ENCODE measurements around the gene ZNF462.

Gene ZNF462

GRCh38 chr9:106954558-106954957 is 91.6 kb downstream of the ZNF462 start:
- Histone ChIP-seq H3K4me2 (no peak overlapping the region), H3K9me3 (no peaks in the 10 kb centered on the region), H3K27me3 (no peaks in the 10 kb centered on the region), H3K27ac (no peak overlapping the region), H3K4me3 (no peak overlapping the region), H3K4me1 (no peaks in the 10 kb centered on the region), H4K20me1 (no peaks in the 10 kb centered on the region), H3K36me3 (no peaks in the 10 kb centered on the region), H3K9ac (no peak overlapping the region)
- no peak for TF ChIP-seq Cebpa-rat (IDR thresholded peaks at IDR 0.05)

- H3K9ac ChIP-seq: no peak overlapping the region
- H3K36me3 ChIP-seq: no peaks in the 10 kb centered on the region
- no peak overlapping the region for H3K27ac ChIP-seq
These were observed 92.2 kb downstream of the ZNF462 start for GRCh38 chr9:106954974-106955850.

GRCh38 chr9:106956971-106957370 is 94.0 kb downstream of the ZNF462 start:
- Histone ChIP-seq H3K4me2 (no peak overlapping the region), H3K27me3 (no peaks in the 10 kb centered on the region), H3K9me3 (no peaks in the 10 kb centered on the region), H3K4me1 (no peaks in the 10 kb centered on the region), H3K4me3 (no peak overlapping the region), H3K9ac (no peak overlapping the region), H3K27ac (no peak overlapping the region), H3K36me3 (no peaks in the 10 kb centered on the region), H4K20me1 (no peaks in the 10 kb centered on the region)
- no peak for TF ChIP-seq Cebpa-rat (IDR thresholded peaks at IDR 0.05)

More at GRCh38 chr9:106954974-106955850, 92.2 kb downstream of the ZNF462 start:
- no peak overlapping the region for H3K4me2 ChIP-seq
- H3K9me3 ChIP-seq: no peaks in the 10 kb centered on the region
- no peaks in the 10 kb centered on the region for H3K27me3 ChIP-seq
- no peaks in the 10 kb centered on the region for H4K20me1 ChIP-seq
- no peak overlapping the region for H3K4me3 ChIP-seq
- no peak for TF ChIP-seq Cebpa-rat (IDR thresholded peaks at IDR 0.05)
- no peaks in the 10 kb centered on the region for H3K4me1 ChIP-seq

- H3K4me3 ChIP-seq: no peak overlapping the region
- H3K9ac ChIP-seq: no peak overlapping the region
- no peaks in the 10 kb centered on the region for H3K27me3 ChIP-seq
- H3K4me2 ChIP-seq: no peak overlapping the region
- H4K20me1 ChIP-seq: no peaks in the 10 kb centered on the region
- no peak for TF ChIP-seq Cebpa-rat (IDR thresholded peaks at IDR 0.05)
- no peak overlapping the region for H3K27ac ChIP-seq
- no peaks in the 10 kb centered on the region for H3K36me3 ChIP-seq
- H3K9me3 ChIP-seq: no peaks in the 10 kb centered on the region
- H3K4me1 ChIP-seq: no peaks in the 10 kb centered on the region
These were observed 96.1 kb downstream of the ZNF462 start for GRCh38 chr9:106958955-106959657.

GRCh38 chr9:106960258-106960657 is 97.3 kb downstream of the ZNF462 start:
- TF ChIP-seq Cebpa-rat (IDR thresholded peaks at IDR 0.05): no peak
- Histone ChIP-seq H3K36me3 (no peaks in the 10 kb centered on the region), H3K9ac (no peak overlapping the region), H3K4me2 (no peak overlapping the region), H3K27me3 (no peaks in the 10 kb centered on the region), H4K20me1 (no peaks in the 10 kb centered on the region), H3K27ac (no peak overlapping the region), H3K4me1 (no peaks in the 10 kb centered on the region), H3K9me3 (no peaks in the 10 kb centered on the region), H3K4me3 (no peak overlapping the region)

- no peaks in the 10 kb centered on the region for H3K4me1 ChIP-seq
- no peak overlapping the region for H3K4me2 ChIP-seq
- no peak overlapping the region for H3K27ac ChIP-seq
- H3K9me3 ChIP-seq: no peaks in the 10 kb centered on the region
- H3K36me3 ChIP-seq: no peaks in the 10 kb centered on the region
- no peak overlapping the region for H3K4me3 ChIP-seq
- no peaks in the 10 kb centered on the region for H3K27me3 ChIP-seq
- no peaks in the 10 kb centered on the region for H4K20me1 ChIP-seq
- no peak overlapping the region for H3K9ac ChIP-seq
- no peak for TF ChIP-seq Cebpa-rat (IDR thresholded peaks at IDR 0.05)
These were observed 98.7 kb downstream of the ZNF462 start for GRCh38 chr9:106961623-106962022.

- no peak overlapping the region for H3K27ac ChIP-seq
- no peaks in the 10 kb centered on the region for H3K4me1 ChIP-seq
- H3K36me3 ChIP-seq: no peaks in the 10 kb centered on the region
These were observed 99.2 kb downstream of the ZNF462 start for GRCh38 chr9:106962122-106962521.

GRCh38 chr9:106962615-106963363 is 99.8 kb downstream of the ZNF462 start:
- H3K4me2 ChIP-seq: no peak overlapping the region
- H3K4me3 ChIP-seq: no peak overlapping the region
- H3K9ac ChIP-seq: no peak overlapping the region
- H3K36me3 ChIP-seq: no peaks in the 10 kb centered on the region
- no peaks in the 10 kb centered on the region for H4K20me1 ChIP-seq
- TF ChIP-seq Cebpa-rat (IDR thresholded peaks at IDR 0.05): no peak
- no peaks in the 10 kb centered on the region for H3K4me1 ChIP-seq
- no peaks in the 10 kb centered on the region for H3K27me3 ChIP-seq
- H3K27ac ChIP-seq: no peak overlapping the region
- H3K9me3 ChIP-seq: no peaks in the 10 kb centered on the region

More at GRCh38 chr9:106962122-106962521, 99.2 kb downstream of the ZNF462 start:
- no peaks in the 10 kb centered on the region for H4K20me1 ChIP-seq
- no peaks in the 10 kb centered on the region for H3K27me3 ChIP-seq
- no peak for TF ChIP-seq Cebpa-rat (IDR thresholded peaks at IDR 0.05)
- no peak overlapping the region for H3K4me2 ChIP-seq
- no peak overlapping the region for H3K9ac ChIP-seq
- H3K4me3 ChIP-seq: no peak overlapping the region
- no peaks in the 10 kb centered on the region for H3K9me3 ChIP-seq

- no peaks in the 10 kb centered on the region for H3K27me3 ChIP-seq
- no peak overlapping the region for H3K27ac ChIP-seq
- H3K4me3 ChIP-seq: no peak overlapping the region
- H3K4me2 ChIP-seq: no peak overlapping the region
- H3K4me1 ChIP-seq: no peaks in the 10 kb centered on the region
- H3K9me3 ChIP-seq: no peaks in the 10 kb centered on the region
- TF ChIP-seq Cebpa-rat (IDR thresholded peaks at IDR 0.05): no peak
- H3K36me3 ChIP-seq: no peaks in the 10 kb centered on the region
- no peak overlapping the region for H3K9ac ChIP-seq
- no peaks in the 10 kb centered on the region for H4K20me1 ChIP-seq
These were observed 100.7 kb downstream of the ZNF462 start for GRCh38 chr9:106963684-106964083.
